Endothelial cell of umbilical vein (primary cell): ENCODE data around the gene VIPAS39. TPM values are rescaled to one million over a fixed set of nuclear protein-coding genes. Genes with fewer than 3 reads are reported as not detected.
A peak's percentile ranks its signal among the peaks of the same experiment; 100 is the strongest.

Source experiments
- BruUV-seq: library from RNA; stranded (reverse); fragments of 400-500 nt; replicated peaks from 2 replicates; lab custom pipeline; 2021; lab: Mats Ljungman, UMichigan
- CTCF ChIA-PET: fragments of 300-600, 350-600 bp; sonication (Branson Sonifier 250); formaldehyde crosslinking; loops from one replicate; lab custom pipeline; 2021; ENCODE audit warnings: antibody characterized with exemption, inconsistent platforms; lab: Charles Lee
- POLR2A ChIA-PET: fragments of 300-600, 350-600 bp; sonication (Branson Sonifier 250); formaldehyde crosslinking; loops from one replicate; lab custom pipeline; 2021; ENCODE audit warnings: antibody characterized with exemption, inconsistent platforms; lab: Charles Lee
- DNase-seq: peaks from one replicate; pipeline ENCODE4 v3.0.0-alpha.2; 2011; ENCODE audit warnings: low read depth, low spot score
- FAIRE-seq: peaks from 2 replicates; lab custom pipeline; 2011; peaks lifted over from hg19 to GRCh38; lab: Jason Lieb, UNC
- H2AFZ ChIP-seq: 2 replicates; pipeline ENCODE4 v1.6.0; 2012; ENCODE audit warnings: low read depth, low read length, control low read depth, inconsistent platforms
- H3K27ac ChIP-seq: 2 replicates; pipeline ENCODE4 v1.5.1; 2011; ENCODE audit warnings: low read depth, mild to moderate bottlenecking, control low read depth, low read length, moderate library complexity; ENCODE audit not compliant: insufficient read depth
- H3K27me3 ChIP-seq, 2 experiments: 2 replicates each; pipeline versions ENCODE4 v1.6.0 to v1.6.1; 2011; ENCODE audit warnings: low read length in 2 of 2, mixed read lengths in 1 of 2; ENCODE audit not compliant: control insufficient read depth in 2 of 2, insufficient read depth in 2 of 2
- H3K36me3 ChIP-seq, 2 experiments: 2 replicates in 1 of 2; 3 replicates in 1 of 2; pipeline ENCODE4 v1.5.1; 2011; ENCODE audit warnings: low read length in 2 of 2, mild to moderate bottlenecking in 1 of 2, moderate library complexity in 1 of 2; ENCODE audit not compliant: control insufficient read depth in 2 of 2, insufficient read depth in 2 of 2; ENCODE audit errors: extremely low read depth in 1 of 2
- H3K4me1 ChIP-seq: 3 replicates; pipeline ENCODE4 v1.5.1; 2011; ENCODE audit warnings: mild to moderate bottlenecking, low read length; ENCODE audit not compliant: control insufficient read depth, insufficient read depth; ENCODE audit errors: extremely low read depth
- H3K4me2 ChIP-seq: 2 replicates; pipeline ENCODE4 v1.6.1; 2011; ENCODE audit warnings: low read length, control low read depth, mixed read lengths; ENCODE audit not compliant: insufficient read depth
- H3K4me3 ChIP-seq, 3 experiments: fragments of 200-600 bp in 1 of 3; sonication (generic), shearing (Covaris generic) in 1 of 3; replicated peaks in 1 of 3; 2 replicates each; pipeline ENCODE4 v1.5.1; 2011 to 2016; ENCODE audit warnings: control low read depth in 3 of 3, low read length in 3 of 3, mild to moderate bottlenecking in 2 of 3, inconsistent platforms in 1 of 3, low read depth in 1 of 3, moderate library complexity in 1 of 3; ENCODE audit not compliant: insufficient read depth in 1 of 3
- H3K79me2 ChIP-seq: 2 replicates; pipeline ENCODE4 v1.6.0; 2012; ENCODE audit warnings: low read length, inconsistent platforms; ENCODE audit not compliant: control insufficient read depth, insufficient read depth
- H3K9ac ChIP-seq: replicated peaks from 2 replicates; pipeline ENCODE3; 2011; ENCODE audit warnings: low read length, control low read depth; ENCODE audit not compliant: insufficient read depth; ENCODE audit errors: extremely low read depth
- H3K9me1 ChIP-seq: replicated peaks from 3 replicates; pipeline ENCODE4 v1.6.0; 2011; ENCODE audit warnings: mild to moderate bottlenecking, low read length; ENCODE audit not compliant: control insufficient read depth, insufficient read depth; ENCODE audit errors: extremely low read depth
- H3K9me3 ChIP-seq: replicated peaks from 2 replicates; pipeline ENCODE4 v1.5.1; 2012; ENCODE audit warnings: low read length, inconsistent platforms; ENCODE audit not compliant: control insufficient read depth, insufficient read depth
- H4K20me1 ChIP-seq: replicated peaks from 2 replicates; pipeline ENCODE3; 2011; ENCODE audit warnings: mild to moderate bottlenecking, low read length; ENCODE audit not compliant: control insufficient read depth, insufficient read depth; ENCODE audit errors: extremely low read depth
- EZH2 ChIP-seq: IDR thresholded peaks from 2 replicates; pipeline ENCODE4 v1.6.1; 2012; ENCODE audit warnings: borderline replicate concordance, low read depth, mild to moderate bottlenecking, moderate library complexity, low read length, inconsistent platforms; ENCODE audit not compliant: severe bottlenecking
- FOS ChIP-seq: IDR thresholded peaks from 2 replicates; pipeline ENCODE4 v1.6.1; 2011; ENCODE audit warnings: mild to moderate bottlenecking, low read length, moderate library complexity, borderline replicate concordance; ENCODE audit not compliant: insufficient read depth
- GATA2 ChIP-seq: IDR thresholded peaks from 2 replicates; pipeline ENCODE4 v1.7.0; 2011; ENCODE audit warnings: low read depth, mild to moderate bottlenecking, moderate library complexity, mixed read lengths, low read length; ENCODE audit not compliant: insufficient read length, insufficient read depth
- JUN ChIP-seq: IDR thresholded peaks from 2 replicates; pipeline ENCODE4 v1.6.1; 2011; ENCODE audit warnings: borderline replicate concordance, low read depth; ENCODE audit not compliant: insufficient read length, insufficient read depth
- MYC ChIP-seq: IDR thresholded peaks from one replicate; pipeline ENCODE4 v1.6.1; 2011; ENCODE audit warnings: mild to moderate bottlenecking, low read depth, low read length
- POLR2A ChIP-seq: IDR thresholded peaks from 2 replicates; pipeline ENCODE4 v1.6.1; 2012; ENCODE audit warnings: low read depth, mild to moderate bottlenecking, control low read depth, low read length
- POLR2AphosphoS5 ChIP-seq: IDR thresholded peaks from 2 replicates; pipeline ENCODE4 v1.6.1; 2012; ENCODE audit warnings: low read depth, mild to moderate bottlenecking, control low read depth, low read length, moderate library complexity; ENCODE audit not compliant: insufficient read depth
- dilution Hi-C: fragments of 300-500 bp; cut with MboI; formaldehyde crosslinking; loops from one replicate; pipeline ENCODE4 v1.15.0; 2019; ENCODE audit warnings: low sequenced_read_pairs; ENCODE audit not compliant: extremely low pct_ligation_motif_present
- intact Hi-C: fragments of 100-400 bp; cut with micrococcal nuclease; formaldehyde crosslinking; loops from one replicate; pipeline ENCODE4 v1.10.0; 2022
- polyA plus RNA-seq, 4 experiments: library from polyadenylated mRNA; depleted of rRNA in 3 of 4; stranded (reverse) in 3 of 4; unstranded in 1 of 4; fragments of >200 nt; gene quantifications; 2 replicates each; pipeline versions ENCODE4 v1.2.1 to v1.2.3, GENCODE V29; 2011 to 2012; ENCODE audit warnings: missing spikeins in 1 of 4
- total RNA-seq: library from RNA; stranded (reverse); gene quantifications from 2 replicates; pipeline ENCODE4 v1.2.3, GENCODE V29; 2021
- TF ChIP-seq, protein P1 (sequence below): IDR thresholded peaks from 2 replicates; pipeline ENCODE4 v1.6.1; 2011; ENCODE audit not compliant: insufficient read depth, insufficient read length
- TF ChIP-seq, protein P2 (sequence below), 2 donors: IDR thresholded peaks; 1 replicate in 1 of 2; 2 replicates in 1 of 2; pipeline ENCODE4 v1.5.1; 2011; ENCODE audit warnings: low read length in 2 of 2, mild to moderate bottlenecking in 2 of 2, moderate library complexity in 2 of 2, control low read depth in 1 of 2, inconsistent platforms in 1 of 2, low read depth in 1 of 2; ENCODE audit not compliant: insufficient read depth in 1 of 2; ENCODE audit errors: extremely low read depth in 1 of 2

The VIPAS39 gene
- total and polyA plus RNA-seq, 2 donors (not counting 3 experiments of a cell fraction or from before 2014, with no cell fraction given), result 24.2 to 28.2 TPM

DNA sequence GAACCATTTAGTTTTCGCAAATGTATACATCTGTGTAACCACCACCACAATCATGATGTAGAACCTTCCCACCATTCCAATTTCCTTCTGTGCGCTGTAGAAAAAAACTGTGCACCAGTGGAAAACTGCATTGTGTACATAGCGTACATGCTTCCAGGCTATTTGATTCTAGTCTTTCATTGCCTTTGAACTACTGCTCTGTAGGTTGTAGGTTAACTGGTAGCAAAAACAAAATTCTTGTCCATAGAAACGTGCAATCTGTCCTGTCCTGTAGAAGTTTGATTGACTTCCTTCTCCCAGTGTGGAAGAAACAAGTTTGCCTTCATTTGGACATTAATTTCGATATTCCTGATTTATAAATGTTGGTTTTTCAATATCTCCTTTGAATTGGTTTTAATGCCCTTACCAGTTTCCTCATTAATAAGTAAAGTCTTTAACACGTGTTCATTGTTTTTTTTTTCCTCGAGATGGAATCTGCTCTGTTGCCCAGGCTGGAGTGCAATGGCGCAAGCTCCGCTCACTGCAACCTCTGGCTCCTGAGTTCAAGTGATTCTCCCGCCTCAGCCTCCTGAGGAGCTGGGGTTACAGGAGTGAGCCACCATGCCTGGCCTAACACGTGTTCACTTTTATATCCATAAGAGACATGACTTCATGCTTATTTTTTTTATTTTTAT lies 44.8 kb upstream of the VIPAS39 start:
- DNase-seq (no peak), FAIRE-seq (peak; percentile 12)
- H2AFZ ChIP-seq, result no peak overlapping the region
- H3K27me3 ChIP-seq, result peaks cover 17 to 27% of the 10 kb centered on the region in 2 experiments
- intact Hi-C loops (no loop called here), dilution Hi-C loops (no loop called here)
- POLR2A ChIA-PET, result no interaction called here
- no peaks in the 10 kb centered on the region for H3K79me2 ChIP-seq
- no peaks in the 10 kb centered on the region for H3K9me1 ChIP-seq
- no peak overlapping the region for H3K27ac ChIP-seq
- H3K9ac ChIP-seq, result no peak overlapping the region
- H3K4me3 ChIP-seq, result no peak overlapping the region
- H4K20me1 ChIP-seq, result no peaks in the 10 kb centered on the region
- H3K4me2 ChIP-seq, result no peak overlapping the region
- no TSS peak for BruUV-seq
- no peak for TF ChIP-seq MYC
- no peak for TF ChIP-seq POLR2AphosphoS5
- TF ChIP-seq, protein P1, sequence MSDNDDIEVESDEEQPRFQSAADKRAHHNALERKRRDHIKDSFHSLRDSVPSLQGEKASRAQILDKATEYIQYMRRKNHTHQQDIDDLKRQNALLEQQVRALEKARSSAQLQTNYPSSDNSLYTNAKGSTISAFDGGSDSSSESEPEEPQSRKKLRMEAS, result no peak
- no peak for TF ChIP-seq EZH2
- TF ChIP-seq POLR2A, result no peak
- no peak for TF ChIP-seq FOS
- TF ChIP-seq JUN, result no peak
- TF ChIP-seq, protein P2, sequence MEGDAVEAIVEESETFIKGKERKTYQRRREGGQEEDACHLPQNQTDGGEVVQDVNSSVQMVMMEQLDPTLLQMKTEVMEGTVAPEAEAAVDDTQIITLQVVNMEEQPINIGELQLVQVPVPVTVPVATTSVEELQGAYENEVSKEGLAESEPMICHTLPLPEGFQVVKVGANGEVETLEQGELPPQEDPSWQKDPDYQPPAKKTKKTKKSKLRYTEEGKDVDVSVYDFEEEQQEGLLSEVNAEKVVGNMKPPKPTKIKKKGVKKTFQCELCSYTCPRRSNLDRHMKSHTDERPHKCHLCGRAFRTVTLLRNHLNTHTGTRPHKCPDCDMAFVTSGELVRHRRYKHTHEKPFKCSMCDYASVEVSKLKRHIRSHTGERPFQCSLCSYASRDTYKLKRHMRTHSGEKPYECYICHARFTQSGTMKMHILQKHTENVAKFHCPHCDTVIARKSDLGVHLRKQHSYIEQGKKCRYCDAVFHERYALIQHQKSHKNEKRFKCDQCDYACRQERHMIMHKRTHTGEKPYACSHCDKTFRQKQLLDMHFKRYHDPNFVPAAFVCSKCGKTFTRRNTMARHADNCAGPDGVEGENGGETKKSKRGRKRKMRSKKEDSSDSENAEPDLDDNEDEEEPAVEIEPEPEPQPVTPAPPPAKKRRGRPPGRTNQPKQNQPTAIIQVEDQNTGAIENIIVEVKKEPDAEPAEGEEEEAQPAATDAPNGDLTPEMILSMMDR (IDR thresholded peaks at IDR 0.05; ENCODE audit: extremely low read depth in 1 of 2, insufficient read depth in 1 of 2, low read depth in 1 of 2, low read length in 2 of 2), result no peak
- TF ChIP-seq GATA2, result no peak
- peaks cover 0 to 9% of the 10 kb centered on the region in 2 experiments for H3K36me3 ChIP-seq
- CTCF ChIA-PET, result interaction anchor here (1.1 kb wide), 1 partner anchor 153 kb away, joined by 3 read pairs; no protein-coding TSS in a partner anchor
- H3K4me1 ChIP-seq, result peaks cover 7% of the 10 kb centered on the region
- H3K9me3 ChIP-seq, result no peaks in the 10 kb centered on the region
